Stimulated activated naive CD8-positive, alpha-beta T cell treated with anti-CD3 and anti-CD28 coated beads, Interleukin-15, Interleukin-2, amounts not matched to agents 100 ng/mL and 50 ng/mL, for 24 hours (primary cell): Measurements from ENCODE around the gene STING1.
A peak's percentile ranks its signal among the peaks of the same experiment; 100 is the strongest.
"Not testable (repeated sequence)": the region's sequence is repeated elsewhere in the genome, so short reads cannot be mapped to it uniquely, and the experiment has no call there.

Experiments
- H3K27ac Mint-ChIP-seq: one replicate; pipeline ENCODE4 v1.8.0; 2021; ENCODE audit warnings: mild to moderate bottlenecking, mixed read lengths
- H3K27me3 Mint-ChIP-seq: one replicate; pipeline ENCODE4 v1.8.0; 2021; ENCODE audit warnings: mixed read lengths
- H3K36me3 Mint-ChIP-seq: one replicate; pipeline ENCODE4 v1.8.0; 2021; ENCODE audit warnings: low read depth, mixed read lengths
- H3K4me1 Mint-ChIP-seq: one replicate; pipeline ENCODE4 v1.8.0; 2021; ENCODE audit warnings: low read depth, mixed read lengths
- H3K4me3 Mint-ChIP-seq: one replicate; pipeline ENCODE4 v1.8.0; 2021; ENCODE audit warnings: mild to moderate bottlenecking, mixed read lengths
- H3K9me3 Mint-ChIP-seq: one replicate; pipeline ENCODE4 v1.8.0; 2021; ENCODE audit warnings: mixed read lengths

The STING1 gene

DNA sequence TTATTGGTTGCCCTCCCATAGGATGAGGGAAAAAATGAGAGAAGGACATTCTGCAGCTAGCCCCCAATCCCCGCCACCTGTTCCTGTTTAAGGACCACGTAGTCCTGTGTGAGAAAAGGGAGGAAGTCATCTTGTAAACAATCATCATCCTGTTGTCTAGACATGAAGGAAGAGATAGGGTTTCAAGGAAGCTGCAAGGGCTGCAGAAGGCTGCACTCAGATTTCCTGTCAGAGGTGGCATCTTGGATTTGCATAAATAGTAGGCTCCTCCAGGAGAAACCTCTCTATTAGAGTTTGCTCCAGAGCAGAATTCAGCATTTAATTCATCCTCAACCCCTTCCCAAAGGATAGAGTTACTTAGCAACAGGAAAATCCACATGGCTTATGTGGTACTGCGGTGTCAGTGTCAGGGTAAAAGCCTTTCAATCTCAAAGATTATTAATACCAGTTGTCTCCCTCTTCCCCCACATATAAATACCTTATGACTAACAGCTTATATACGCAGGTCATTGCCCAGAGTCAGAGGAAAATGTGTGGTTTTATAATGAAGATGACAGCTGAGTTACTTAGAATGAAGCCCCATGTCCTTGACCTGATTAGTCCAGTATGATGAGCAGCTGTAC is 38.6 kb downstream of the STING1 start:
- Mint-ChIP-seq H3K27ac (peak overlapping the region; percentile 85), H3K4me3 (no peak overlapping the region), H3K27me3 (no peaks in the 10 kb centered on the region), H3K36me3 (peaks cover 7% of the 10 kb centered on the region), H3K4me1 (peaks cover 77% of the 10 kb centered on the region), H3K9me3 (peaks cover 6% of the 10 kb centered on the region)

DNA sequence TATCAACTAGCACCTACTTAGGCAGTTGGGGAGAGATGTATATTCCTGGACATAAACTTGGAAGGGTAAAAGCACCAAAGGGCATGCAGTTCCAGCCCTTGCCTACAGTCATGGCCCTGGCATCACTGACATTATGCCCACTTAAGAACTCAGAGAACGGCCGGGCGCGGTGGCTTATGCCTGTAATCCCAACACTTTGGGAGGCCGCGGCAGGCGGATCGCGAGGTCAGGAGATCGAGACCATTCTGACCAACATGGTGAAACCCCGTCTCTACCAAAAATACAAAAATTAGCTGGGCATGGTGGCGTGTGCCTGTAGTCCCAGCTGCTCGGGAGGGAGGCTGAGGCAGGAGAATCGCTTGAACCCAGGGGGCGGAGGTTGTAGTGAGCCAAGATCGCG is 42.1 kb downstream of the STING1 start:
- Mint-ChIP-seq H3K36me3 (peaks cover 13% of the 10 kb centered on the region), H3K4me1 (peaks cover 65% of the 10 kb centered on the region)
- not testable (repeated sequence) for H3K9me3 Mint-ChIP-seq, H3K27ac Mint-ChIP-seq, H3K27me3 Mint-ChIP-seq, H3K4me3 Mint-ChIP-seq

DNA sequence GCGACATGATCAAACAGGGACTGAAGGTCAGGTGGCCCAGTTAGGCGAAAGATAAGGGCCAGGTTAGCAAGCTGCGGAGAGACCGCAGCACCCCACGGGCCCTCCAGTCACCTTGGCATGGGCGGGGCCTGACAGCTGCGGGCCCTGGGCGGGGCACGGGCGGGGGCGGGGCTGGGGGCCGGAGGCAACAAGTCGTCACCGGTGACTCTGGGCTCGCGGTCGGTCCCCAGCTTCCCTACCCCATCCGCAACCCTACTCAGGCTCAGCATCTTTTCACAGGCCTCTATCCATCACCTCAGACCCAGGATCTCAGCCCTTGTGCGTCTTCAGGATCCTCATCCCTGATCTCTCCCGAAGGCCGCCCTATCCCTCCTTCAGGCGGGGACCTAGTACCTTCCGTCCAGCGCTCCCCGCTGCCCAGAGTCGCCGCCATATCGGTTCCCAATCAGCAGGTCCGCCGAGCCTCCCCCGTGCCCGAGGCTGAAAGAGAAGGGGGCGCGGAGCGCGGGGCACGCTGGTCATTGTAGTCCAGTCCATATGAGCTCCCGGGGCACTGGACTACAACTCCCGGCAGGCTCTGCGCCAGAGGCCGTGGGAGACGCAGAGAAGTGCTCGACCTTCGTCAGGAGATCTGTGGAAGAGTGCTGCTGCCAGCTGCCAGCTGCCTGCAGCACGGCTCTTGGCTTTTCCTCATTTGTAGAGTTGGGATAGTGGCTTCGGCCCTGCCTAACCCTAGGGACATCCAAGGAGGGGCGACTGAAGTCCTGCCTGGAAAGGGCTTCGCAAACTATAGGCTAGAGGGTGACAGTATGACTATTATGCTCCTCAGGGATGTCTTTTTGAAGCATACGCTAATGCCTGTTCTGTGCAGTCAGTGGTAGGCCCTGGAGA is 43.3 kb downstream of the STING1 start, which contains the start of gene DNAJC18:
TSS of gene DNAJC18 (minus strand) at position 513 of the 891 bp plus-strand sequence. CDS start at position 433, 80 bp downstream.
- H3K4me1 Mint-ChIP-seq, result peaks cover 55% of the 10 kb centered on the region
- peaks cover 21% of the 10 kb centered on the region for H3K36me3 Mint-ChIP-seq
- peak within 1 kb of the TSS; percentile 99 for H3K27ac Mint-ChIP-seq
- no peaks in the 10 kb centered on the region for H3K9me3 Mint-ChIP-seq
- peak within 1 kb of the TSS; percentile 99 for H3K4me3 Mint-ChIP-seq
- no peaks in the 10 kb centered on the region for H3K27me3 Mint-ChIP-seq

DNA sequence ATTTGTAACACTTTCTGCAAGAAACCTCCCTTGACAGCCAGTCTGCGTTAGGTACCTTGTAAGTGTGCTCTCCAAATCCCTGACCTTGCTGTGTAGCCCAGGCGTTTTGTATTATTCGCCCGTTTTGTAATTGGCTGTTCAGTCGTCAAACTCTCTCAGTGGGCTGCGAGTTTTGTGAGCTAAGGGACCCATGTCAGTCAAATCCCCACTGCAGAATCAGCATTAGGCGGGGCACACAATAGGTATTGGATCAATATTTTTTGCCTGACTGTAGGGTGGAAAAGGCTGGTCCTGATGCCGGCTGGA is 43.9 kb downstream of the STING1 start:
- peak overlapping the region; percentile 99 for H3K27ac Mint-ChIP-seq
- H3K36me3 Mint-ChIP-seq, result peaks cover 22% of the 10 kb centered on the region
- H3K4me3 Mint-ChIP-seq, result peak overlapping the region; percentile 99
- no peaks in the 10 kb centered on the region for H3K9me3 Mint-ChIP-seq
- no peaks in the 10 kb centered on the region for H3K27me3 Mint-ChIP-seq
- H3K4me1 Mint-ChIP-seq, result peaks cover 49% of the 10 kb centered on the region

DNA sequence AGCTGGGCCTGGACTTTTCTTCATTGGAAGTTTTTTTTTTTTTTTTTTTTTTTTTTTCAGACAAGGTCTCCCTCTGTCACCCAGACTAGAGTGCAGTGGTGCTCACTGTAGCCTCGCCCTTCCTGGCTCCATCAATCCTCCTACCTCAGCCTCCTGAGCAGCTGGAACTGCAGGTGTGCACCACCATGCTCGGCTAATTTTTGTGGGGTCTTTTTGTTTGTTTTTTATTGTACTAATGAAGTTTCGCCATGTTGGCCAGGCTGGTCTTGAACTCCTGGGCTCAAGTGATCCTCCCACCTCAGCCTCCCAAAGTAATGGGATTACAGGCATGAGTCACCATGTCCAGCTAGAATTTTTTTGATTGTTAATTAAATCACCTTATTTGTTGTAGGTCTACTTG is 46.9 kb downstream of the STING1 start:
- Mint-ChIP-seq H3K27ac (no peak overlapping the region), H3K36me3 (peaks cover 27% of the 10 kb centered on the region), H3K27me3 (no peaks in the 10 kb centered on the region), H3K4me1 (peaks cover 36% of the 10 kb centered on the region), H3K4me3 (no peak overlapping the region), H3K9me3 (no peaks in the 10 kb centered on the region)

DNA sequence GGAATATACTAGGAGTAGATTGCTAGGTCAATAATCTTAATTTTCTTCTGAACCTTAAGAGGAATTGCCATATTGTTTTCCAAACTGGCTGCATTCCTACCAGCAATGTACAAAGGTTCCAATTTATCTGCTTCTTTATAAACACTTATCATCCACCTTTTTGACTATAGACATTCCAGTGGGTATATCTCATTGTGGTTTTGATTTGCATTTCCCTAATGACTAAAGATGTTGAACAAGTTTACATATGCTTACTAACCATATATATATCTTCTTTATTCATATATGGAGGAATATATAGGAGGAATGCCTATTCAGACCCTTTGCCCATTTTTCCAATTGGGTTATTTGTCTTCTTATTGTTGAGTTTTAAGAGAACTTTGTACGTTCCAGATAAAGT is 50.9 kb downstream of the STING1 start:
- Mint-ChIP-seq H3K27ac (no peak overlapping the region), H3K36me3 (peaks cover 22% of the 10 kb centered on the region)

DNA sequence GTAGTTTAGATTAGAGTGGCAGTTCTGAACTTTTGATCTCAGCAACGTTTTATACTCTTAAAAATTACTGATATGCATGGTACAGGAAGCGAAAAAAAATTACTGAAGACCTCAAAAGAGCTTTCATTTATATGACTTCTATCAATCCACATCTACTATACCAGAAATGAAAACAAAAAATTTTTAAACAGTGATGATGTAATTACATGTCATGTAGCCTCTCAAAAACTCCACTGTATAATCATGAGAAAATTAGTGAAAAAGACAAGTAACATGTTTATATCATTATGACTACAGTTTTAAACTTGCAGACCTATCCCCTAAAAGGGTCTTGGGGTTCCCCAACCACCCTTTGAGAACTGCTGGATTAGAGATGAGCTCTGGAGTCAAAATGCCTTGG is 52.5 kb downstream of the STING1 start:
- peaks cover 11% of the 10 kb centered on the region for H3K4me1 Mint-ChIP-seq

More for the DNA sequence above, 50.9 kb downstream of the STING1 start:
- H3K4me3 Mint-ChIP-seq, result no peak overlapping the region
- no peaks in the 10 kb centered on the region for H3K27me3 Mint-ChIP-seq
- no peaks in the 10 kb centered on the region for H3K9me3 Mint-ChIP-seq
- peaks cover 13% of the 10 kb centered on the region for H3K4me1 Mint-ChIP-seq

DNA sequence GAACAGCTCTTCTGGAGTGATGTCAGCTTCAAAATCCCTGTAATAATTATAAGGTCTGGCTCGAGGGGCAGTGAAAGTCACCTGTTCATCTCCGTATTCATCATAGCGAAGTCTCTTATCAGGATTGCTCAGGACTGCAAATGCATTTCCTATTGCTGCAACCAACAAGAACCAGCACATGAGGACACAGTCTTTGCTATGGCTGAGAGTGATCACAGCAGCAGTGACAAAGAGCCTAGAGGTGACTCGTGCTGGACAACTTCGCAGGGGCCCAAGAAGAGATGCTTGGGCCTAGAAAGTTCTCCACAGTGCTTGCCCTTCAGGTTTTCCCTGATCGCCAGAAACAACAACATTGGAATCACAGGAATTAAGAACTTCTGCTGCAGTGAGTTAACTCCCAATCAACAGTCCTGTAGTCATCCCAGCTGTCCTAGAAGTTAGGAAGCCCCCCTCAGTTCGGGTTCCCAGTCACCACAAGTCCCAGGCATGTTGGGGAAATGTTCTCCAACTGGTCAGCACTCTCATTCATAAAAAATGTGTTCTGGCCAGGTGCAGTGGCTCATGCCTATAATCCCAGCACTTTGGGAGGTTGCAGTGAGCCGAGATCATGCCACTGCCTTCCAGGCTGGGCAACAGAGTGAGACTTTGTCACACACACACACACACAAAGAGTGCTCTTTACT is 56.2 kb downstream of the STING1 start:
- H3K9me3 Mint-ChIP-seq, result no peaks in the 10 kb centered on the region

More for the DNA sequence above, 52.5 kb downstream of the STING1 start:
- H3K9me3 Mint-ChIP-seq, result no peaks in the 10 kb centered on the region
- H3K27ac Mint-ChIP-seq, result no peak overlapping the region
- no peak overlapping the region for H3K4me3 Mint-ChIP-seq
- no peaks in the 10 kb centered on the region for H3K27me3 Mint-ChIP-seq
- peaks cover 26% of the 10 kb centered on the region for H3K36me3 Mint-ChIP-seq

More for the DNA sequence above, 56.2 kb downstream of the STING1 start:
- peaks cover 34% of the 10 kb centered on the region for H3K36me3 Mint-ChIP-seq
- H3K4me1 Mint-ChIP-seq, result peaks cover 17% of the 10 kb centered on the region
- H3K27me3 Mint-ChIP-seq, result no peaks in the 10 kb centered on the region
- H3K4me3 Mint-ChIP-seq, result no peak overlapping the region
- H3K27ac Mint-ChIP-seq, result no peak overlapping the region
